ENCODE measurements around the gene SPTBN1. TPM values are rescaled to one million over a fixed set of nuclear protein-coding genes. Genes with fewer than 3 reads are reported as not detected.
"Not testable (repeated sequence)": the region's sequence is repeated elsewhere in the genome, so short reads cannot be mapped to it uniquely, and the experiment has no call there.

SPTBN1 gene
- total and polyA plus RNA-seq, 2 experiments from 2014 or later, result 122 to 341 TPM

DNA sequence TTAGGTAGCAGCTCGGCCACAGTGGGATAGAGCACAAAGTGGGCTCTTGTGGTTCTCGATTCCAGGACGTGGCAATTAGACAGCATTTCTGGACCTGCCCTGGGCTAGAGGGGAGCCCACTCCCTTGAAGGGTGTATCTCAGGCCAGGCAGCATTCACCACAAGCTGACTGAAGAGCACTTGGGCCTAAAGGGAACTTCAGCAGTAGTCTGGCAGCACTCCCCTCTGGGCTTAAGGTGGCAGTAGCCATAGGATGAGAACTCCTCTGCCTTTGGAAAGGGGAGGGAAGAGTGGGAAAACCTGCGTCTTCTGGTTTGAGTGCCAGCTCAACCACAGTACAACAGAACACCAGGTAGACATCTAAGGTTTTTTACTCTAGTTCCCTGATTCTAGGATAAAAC lies 239.3 kb downstream of the SPTBN1 start:
- DNase-seq (ENCODE audit: low spot score), result no peak
- H4K20me1 ChIP-seq (ENCODE audit: insufficient read depth, poor library complexity, severe bottlenecking), result no peaks in the 10 kb centered on the region
- 100% methylated on average over 4 of the region's 4 CpGs for WGBS (ENCODE audit: low lambda C conversion rate, missing lambda C conversion rate)
- H3K4me3 ChIP-seq, result no peak overlapping the region
- no peaks in the 10 kb centered on the region for H3K36me3 ChIP-seq (replicated peaks; ENCODE audit: insufficient read depth, low read depth)
- H3K79me2 ChIP-seq, result no peaks in the 10 kb centered on the region
- H3K9me3 ChIP-seq (ENCODE audit: low read depth), result no peaks in the 10 kb centered on the region
- no peak overlapping the region for H2AFZ ChIP-seq
- no peak overlapping the region for H3K4me2 ChIP-seq
- H3K27ac ChIP-seq, result no peak overlapping the region
- TF ChIP-seq CTCF (IDR thresholded peaks at IDR 0.05; ENCODE audit: poor library complexity) (no peak), EZH2 (IDR thresholded peaks at IDR 0.05; ENCODE audit: borderline replicate concordance) (no peak), EZH2phosphoT487 (IDR thresholded peaks at IDR 0.05; ENCODE audit: low read depth, severe bottlenecking, unreplicated experiment) (no peak)
- H3K4me1 ChIP-seq (ENCODE audit: insufficient read depth), result peaks cover 4% of the 10 kb centered on the region
- H3K27me3 ChIP-seq, result no peaks in the 10 kb centered on the region
- H3K9me2 ChIP-seq (replicated peaks; ENCODE audit: insufficient read depth), result no peaks in the 10 kb centered on the region

- WGBS (ENCODE audit: low lambda C conversion rate, missing lambda C conversion rate), result 92% methylated on average over 1 of the region's 1 CpG
Measured at GRCh38 chr2:54697934-54698333, 241.8 kb downstream of the SPTBN1 start.

DNA sequence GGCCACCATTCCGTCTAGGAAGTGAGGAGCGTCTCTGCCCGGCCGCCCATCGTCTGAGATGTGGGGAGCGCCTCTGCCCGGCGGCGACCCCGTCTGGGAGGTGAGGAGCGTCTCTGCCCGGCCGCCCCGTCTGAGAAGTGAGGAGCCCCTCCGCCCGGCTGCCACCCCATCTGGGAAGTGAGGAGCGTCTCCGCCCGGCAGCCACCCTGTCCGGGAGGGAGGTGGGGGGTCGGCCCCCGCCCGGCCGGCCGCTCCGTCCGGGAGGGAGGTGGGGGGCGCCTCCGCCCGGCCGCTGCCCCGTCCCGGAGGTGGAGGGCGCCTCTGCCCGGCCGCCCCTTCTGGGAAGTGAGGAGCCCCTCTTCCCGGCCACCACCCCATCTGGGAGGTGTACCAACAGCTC lies 242.8 kb downstream of the SPTBN1 start:
- H2AFZ ChIP-seq; H3K9me3 ChIP-seq (ENCODE audit: low read depth); H3K36me3 ChIP-seq (replicated peaks; ENCODE audit: insufficient read depth, low read depth); H3K27me3 ChIP-seq; H3K79me2 ChIP-seq; H3K9me2 ChIP-seq (replicated peaks; ENCODE audit: insufficient read depth); H3K4me1 ChIP-seq (ENCODE audit: insufficient read depth); H3K4me2 ChIP-seq; DNase-seq (ENCODE audit: low spot score); H3K4me3 ChIP-seq; H3K27ac ChIP-seq; H4K20me1 ChIP-seq (ENCODE audit: insufficient read depth, poor library complexity, severe bottlenecking): not testable (repeated sequence)
- WGBS (ENCODE audit: low lambda C conversion rate, missing lambda C conversion rate), result 97% methylated on average over 6 of the region's 37 CpGs

More at GRCh38 chr2:54697934-54698333, 241.8 kb downstream of the SPTBN1 start:
- Histone ChIP-seq H3K79me2 (no peaks in the 10 kb centered on the region), H3K27ac (no peak overlapping the region), H3K9me3 (ENCODE audit: low read depth) (no peaks in the 10 kb centered on the region), H3K27me3 (no peaks in the 10 kb centered on the region), H4K20me1 (ENCODE audit: insufficient read depth, poor library complexity, severe bottlenecking) (no peaks in the 10 kb centered on the region), H2AFZ (no peak overlapping the region), H3K9me2 (replicated peaks; ENCODE audit: insufficient read depth) (no peaks in the 10 kb centered on the region), H3K4me3 (no peak overlapping the region), H3K4me1 (ENCODE audit: insufficient read depth) (no peaks in the 10 kb centered on the region), H3K4me2 (no peak overlapping the region), H3K36me3 (replicated peaks; ENCODE audit: insufficient read depth, low read depth) (no peaks in the 10 kb centered on the region)
- DNase-seq (ENCODE audit: low spot score), result no peak
- TF ChIP-seq EZH2phosphoT487 (IDR thresholded peaks at IDR 0.05; ENCODE audit: low read depth, severe bottlenecking, unreplicated experiment), result no peak

DNA sequence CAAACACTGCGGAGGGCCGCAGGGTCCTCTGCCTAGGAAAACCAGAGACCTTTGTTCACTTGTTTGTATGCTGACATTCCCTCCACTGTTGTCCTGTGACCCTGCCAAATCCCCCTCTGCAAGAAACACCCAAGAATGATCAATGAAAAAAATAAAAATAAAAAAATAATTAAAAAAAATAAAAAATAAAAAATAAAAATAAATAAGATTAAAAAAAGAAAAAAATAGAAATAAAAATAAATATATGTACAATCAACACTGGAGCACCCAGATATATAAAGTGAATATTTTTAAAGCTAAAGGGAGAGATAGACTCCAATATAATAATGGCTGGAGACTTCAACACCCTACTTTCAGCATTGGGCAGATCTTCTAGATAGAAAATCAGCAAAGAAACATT lies 243.5 kb downstream of the SPTBN1 start:
- no peak for DNase-seq (ENCODE audit: low spot score)
- H3K4me3 ChIP-seq, result no peak overlapping the region
- no peaks in the 10 kb centered on the region for H3K9me3 ChIP-seq (ENCODE audit: low read depth)
- H3K36me3 ChIP-seq (replicated peaks; ENCODE audit: insufficient read depth, low read depth), result no peaks in the 10 kb centered on the region
- no peaks in the 10 kb centered on the region for H3K4me1 ChIP-seq (ENCODE audit: insufficient read depth)
- 79% methylated on average over 2 of the region's 2 CpGs for WGBS (ENCODE audit: low lambda C conversion rate, missing lambda C conversion rate)
- H3K79me2 ChIP-seq, result no peaks in the 10 kb centered on the region
- H3K9me2 ChIP-seq (replicated peaks; ENCODE audit: insufficient read depth), result no peaks in the 10 kb centered on the region
- H3K27ac ChIP-seq, result no peak overlapping the region
- no peaks in the 10 kb centered on the region for H4K20me1 ChIP-seq (ENCODE audit: insufficient read depth, poor library complexity, severe bottlenecking)
- H3K27me3 ChIP-seq, result no peaks in the 10 kb centered on the region
- H3K4me2 ChIP-seq, result no peak overlapping the region
- no peak for TF ChIP-seq CTCF (IDR thresholded peaks at IDR 0.05; ENCODE audit: poor library complexity)
- no peak for TF ChIP-seq EZH2phosphoT487 (IDR thresholded peaks at IDR 0.05; ENCODE audit: low read depth, severe bottlenecking, unreplicated experiment)
- no peak for TF ChIP-seq EZH2 (IDR thresholded peaks at IDR 0.05; ENCODE audit: borderline replicate concordance)
- H2AFZ ChIP-seq, result no peak overlapping the region
